Uterus (tissue), 2 donors: ENCODE measurements around the gene UQCRC1.

Source experiments
- CTCF ChIP-seq, 4 experiments: fragments of 200-600 bp in 2 of 4; fragments of 450-650 bp in 2 of 4; sonication (generic) in 2 of 4; IDR thresholded peaks; one replicate each; pipeline ENCODE4 v1.5.1; 2016 to 2019; ENCODE audit warnings: antibody characterized with exemption in 4 of 4, mild to moderate bottlenecking in 2 of 4, moderate library complexity in 1 of 4
- POLR2A ChIP-seq, 2 donors: fragments of 450-650 bp; IDR thresholded peaks; one replicate each; pipeline ENCODE4 v1.6.1; 2016; ENCODE audit warnings: antibody characterized with exemption in 2 of 2, mild to moderate bottlenecking in 1 of 2, moderate library complexity in 1 of 2

DNA sequence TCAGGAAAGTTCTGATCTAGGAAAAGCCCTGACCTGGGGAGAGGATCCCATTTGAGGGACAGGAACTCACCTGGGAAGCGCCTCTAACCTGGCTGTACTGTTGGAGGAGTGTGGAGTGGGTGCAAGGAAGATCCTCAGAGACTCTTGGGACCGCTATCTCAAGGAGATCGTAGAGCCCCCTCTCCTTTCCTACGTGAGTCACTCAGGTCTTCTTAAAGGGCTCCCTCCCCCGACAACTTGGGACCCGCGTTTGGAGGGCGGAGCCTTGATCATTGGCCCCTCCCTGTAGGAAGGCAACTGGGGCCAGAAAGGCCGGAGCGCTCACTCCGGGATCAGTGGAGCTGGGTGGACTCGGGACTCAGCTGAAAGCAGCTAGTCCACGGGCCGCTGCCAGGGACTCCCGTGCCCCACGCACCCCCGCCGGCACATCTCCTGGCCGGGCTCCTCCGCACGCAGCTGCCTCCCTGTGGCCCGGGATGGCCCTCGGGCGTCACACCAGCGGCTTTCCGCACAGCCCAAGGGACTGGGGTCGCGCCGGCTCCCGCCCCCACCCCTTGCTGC, 25.3 kb upstream of the UQCRC1 start:
- TF ChIP-seq CTCF (IDR thresholded peaks at IDR 0.05) (no peak), POLR2A (IDR thresholded peaks at IDR 0.05) (no peak)
